Fibroblast of skin of abdomen (primary cell): ENCODE data around the gene COQ3.
A peak's percentile ranks its signal among the peaks of the same experiment; 100 is the strongest.

ENCODE experiments used
- DNase-seq: peaks from one replicate; pipeline ENCODE4 v3.0.0-alpha.2; 2013

The COQ3 gene

DNA sequence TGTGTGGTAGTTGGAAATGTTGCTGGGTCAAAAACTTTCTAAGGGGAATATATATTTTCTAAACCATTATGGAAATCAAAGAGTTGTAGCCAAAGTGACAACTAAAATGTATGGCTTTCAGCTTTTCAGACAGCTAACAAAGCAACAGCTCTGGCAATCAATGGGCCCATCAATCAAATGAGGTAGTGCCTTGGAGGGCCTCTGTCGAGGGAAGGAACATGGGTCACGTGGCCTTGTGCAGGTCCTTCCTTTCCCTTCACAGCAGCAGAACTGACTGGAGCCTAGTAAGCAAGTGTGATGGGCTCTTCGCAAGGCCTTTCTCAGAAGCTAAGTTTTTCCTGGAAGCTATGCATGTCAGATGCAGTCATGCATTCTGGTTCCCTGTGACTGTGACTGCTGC is 62.5 kb downstream of the COQ3 start:
- no peak for DNase-seq

DNA sequence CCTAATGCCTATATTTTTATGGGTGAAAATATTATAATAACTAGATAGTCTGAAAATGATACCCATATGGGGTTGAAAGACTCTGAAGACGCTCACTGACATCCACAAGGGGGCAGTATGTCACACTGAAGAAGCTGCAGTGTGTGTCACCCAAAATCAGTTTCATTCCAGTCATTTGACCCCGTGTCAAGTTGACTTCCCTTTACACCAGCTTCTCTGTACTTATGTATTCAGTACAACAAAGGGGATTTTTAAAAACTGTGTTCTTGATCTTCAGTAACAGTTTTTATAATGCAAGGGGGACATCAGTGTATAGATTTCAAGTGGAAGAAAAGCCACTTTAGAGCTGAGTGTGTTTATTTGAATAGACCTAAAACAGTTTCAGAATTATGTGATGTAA is 63.8 kb downstream of the COQ3 start:
- DNase-seq, result peak; percentile 58

DNA sequence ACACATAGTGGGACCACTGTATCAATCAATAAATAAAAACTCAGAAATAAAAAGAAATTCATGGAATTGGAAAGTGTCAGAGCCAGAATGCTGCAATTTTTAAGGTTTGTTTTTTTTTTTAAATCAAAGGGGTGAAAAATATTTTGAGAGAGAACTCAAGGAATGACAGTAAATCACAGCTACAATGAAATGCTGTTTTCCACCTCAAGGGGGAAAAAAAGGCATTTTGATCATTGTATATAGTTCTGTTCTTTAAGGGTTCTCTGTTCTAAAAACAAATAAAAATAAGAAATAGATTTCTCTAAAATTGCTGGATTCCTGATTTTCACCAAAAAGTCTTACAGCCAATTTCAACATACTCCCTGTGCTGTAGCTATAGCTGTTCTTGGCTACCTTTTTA is 69.0 kb downstream of the COQ3 start:
- no peak for DNase-seq
